Mucosa of descending colon (tissue), 3 donors: Measurements from ENCODE around the gene FBXW5. TPM values are rescaled to one million over a fixed set of nuclear protein-coding genes. Genes with fewer than 3 reads are reported as not detected.

Source experiments
- ATAC-seq: fragments of 200-7000 bp; cut with Tn5 transposase; one replicate; pipeline ENCODE4 v1.9.1; 2020; ENCODE audit warnings: mild to moderate bottlenecking, moderate library complexity
- DNase-seq, 3 donors: peaks; one replicate each; pipeline ENCODE4 v3.0.0-alpha.2; 2020
- H3K36me3 ChIP-seq: fragments of 200-600 bp; one replicate; pipeline ENCODE4 v1.8.0; 2021; ENCODE audit warnings: low read depth, mild to moderate bottlenecking
- H3K4me1 ChIP-seq: fragments of 200-600 bp; one replicate; pipeline ENCODE4 v1.8.0; 2021; ENCODE audit warnings: low read depth, mild to moderate bottlenecking
- H3K4me3 ChIP-seq: fragments of 200-600 bp; one replicate; pipeline ENCODE4 v1.8.0; 2021; ENCODE audit warnings: mild to moderate bottlenecking
- H3K9me3 ChIP-seq: fragments of 200-600 bp; one replicate; pipeline ENCODE4 v1.8.0; 2021; ENCODE audit warnings: mild to moderate bottlenecking
- intact Hi-C, 2 donors: fragments of 100-400 bp; cut with DNase I in 1 of 2; cut with micrococcal nuclease in 1 of 2; formaldehyde crosslinking; loops; one replicate each; pipeline versions ENCODE4 v1.11.0 to v1.11.1; 2022; cut with DNase I, micrococcal nuclease
- total RNA-seq, 3 donors: library from RNA; stranded (reverse); fragmentation: NEBNext Ultra II Directional in 2 of 3; extraction: Animal tissue kit (Norgen Biotek cat#: 25700) in 2 of 3; gene quantifications; one replicate each; pipeline versions ENCODE4 v1.2.1 to v1.2.4, GENCODE V29; 2021 to 2023
- TF ChIP-seq, protein P1 (sequence below): fragments of 200-600 bp; IDR thresholded peaks from one replicate; pipeline ENCODE4 v1.8.0; 2022; ENCODE audit warnings: antibody characterized with exemption, mild to moderate bottlenecking
- donor health status: DM: no; HTN: no; CAD: no; lungs with moderate emphysema.
- donor health status: DM: no; HTN: no; CAD: no.
- donor health status: DM: no; HTN: yes; CAD: no.

Gene FBXW5
- total RNA-seq, 3 donors from 2014 or later: 127 to 197 (median 142) TPM

DNA sequence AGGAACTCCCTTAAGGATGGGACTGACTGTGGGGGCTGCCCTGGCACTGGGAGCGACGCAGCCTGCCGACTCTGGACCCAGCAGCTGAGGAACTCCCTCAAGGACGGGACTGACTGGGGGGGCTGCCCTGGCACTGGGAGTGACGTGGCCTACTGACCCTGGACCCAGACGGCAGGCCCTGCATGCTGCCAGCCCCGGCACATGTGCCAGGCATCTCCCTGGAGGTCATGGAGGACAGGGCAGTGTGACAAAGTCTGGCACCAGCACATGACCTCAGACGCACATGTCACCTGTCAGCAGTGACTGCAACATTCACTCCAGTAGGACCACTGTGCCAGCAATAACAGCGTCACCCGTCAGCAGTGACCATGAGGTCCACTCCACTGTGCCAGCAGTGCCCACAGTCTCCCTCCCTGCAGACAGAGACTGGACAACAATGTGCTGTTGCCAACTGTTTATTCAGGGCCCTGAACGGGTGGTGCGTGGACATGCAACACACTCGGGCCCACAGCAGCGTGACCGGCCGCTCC lies 4.5 kb downstream of the FBXW5 start:
- intact Hi-C loops: no loop called here
- no peak for ATAC-seq
- TF ChIP-seq, protein P1, sequence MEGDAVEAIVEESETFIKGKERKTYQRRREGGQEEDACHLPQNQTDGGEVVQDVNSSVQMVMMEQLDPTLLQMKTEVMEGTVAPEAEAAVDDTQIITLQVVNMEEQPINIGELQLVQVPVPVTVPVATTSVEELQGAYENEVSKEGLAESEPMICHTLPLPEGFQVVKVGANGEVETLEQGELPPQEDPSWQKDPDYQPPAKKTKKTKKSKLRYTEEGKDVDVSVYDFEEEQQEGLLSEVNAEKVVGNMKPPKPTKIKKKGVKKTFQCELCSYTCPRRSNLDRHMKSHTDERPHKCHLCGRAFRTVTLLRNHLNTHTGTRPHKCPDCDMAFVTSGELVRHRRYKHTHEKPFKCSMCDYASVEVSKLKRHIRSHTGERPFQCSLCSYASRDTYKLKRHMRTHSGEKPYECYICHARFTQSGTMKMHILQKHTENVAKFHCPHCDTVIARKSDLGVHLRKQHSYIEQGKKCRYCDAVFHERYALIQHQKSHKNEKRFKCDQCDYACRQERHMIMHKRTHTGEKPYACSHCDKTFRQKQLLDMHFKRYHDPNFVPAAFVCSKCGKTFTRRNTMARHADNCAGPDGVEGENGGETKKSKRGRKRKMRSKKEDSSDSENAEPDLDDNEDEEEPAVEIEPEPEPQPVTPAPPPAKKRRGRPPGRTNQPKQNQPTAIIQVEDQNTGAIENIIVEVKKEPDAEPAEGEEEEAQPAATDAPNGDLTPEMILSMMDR: no peak

DNA sequence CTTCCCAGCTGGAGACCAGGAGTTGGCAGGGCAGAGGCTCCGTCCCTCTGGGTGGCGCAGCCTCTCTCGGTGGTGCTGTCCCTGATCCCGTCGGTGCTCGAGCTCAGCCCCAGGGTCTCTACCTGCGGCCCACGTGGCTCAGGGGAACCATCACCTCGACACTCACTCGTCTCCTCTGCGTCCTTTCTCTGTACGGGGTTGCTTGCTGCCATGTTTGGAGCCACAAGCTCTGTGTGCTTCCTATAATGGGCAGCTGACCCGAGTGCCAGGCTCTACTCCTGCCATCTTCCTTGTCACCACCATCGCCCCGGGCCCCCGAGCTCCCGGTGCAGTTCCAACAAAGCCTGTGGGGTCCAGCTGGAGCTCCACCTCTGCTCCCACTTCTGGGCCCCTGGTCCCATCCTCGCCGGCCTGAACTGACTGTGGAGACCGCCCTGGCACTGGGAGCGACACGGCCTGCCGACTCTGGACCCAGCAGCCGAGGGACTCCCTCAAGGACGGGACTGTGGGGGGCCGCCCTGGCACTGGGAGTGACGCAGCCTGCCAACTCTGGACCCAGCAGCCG lies 5.0 kb downstream of the FBXW5 start:
- H3K9me3 ChIP-seq: no peaks in the 10 kb centered on the region
- intact Hi-C loops: no loop called here
- peaks cover 11% of the 10 kb centered on the region for H3K4me1 ChIP-seq
- no peak overlapping the region for H3K4me3 ChIP-seq
- DNase-seq: peak in 1 of 3 donors; percentile 51
- TF ChIP-seq, protein P1: no peak
- peaks cover 20% of the 10 kb centered on the region for H3K36me3 ChIP-seq
- no peak for ATAC-seq

More for the DNA sequence above, 4.5 kb downstream of the FBXW5 start:
- Histone ChIP-seq H3K4me1 (peaks cover 11% of the 10 kb centered on the region), H3K4me3 (no peak overlapping the region), H3K9me3 (no peaks in the 10 kb centered on the region), H3K36me3 (peaks cover 20% of the 10 kb centered on the region)
- DNase-seq: peak in 1 of 3 donors; percentile 40

DNA sequence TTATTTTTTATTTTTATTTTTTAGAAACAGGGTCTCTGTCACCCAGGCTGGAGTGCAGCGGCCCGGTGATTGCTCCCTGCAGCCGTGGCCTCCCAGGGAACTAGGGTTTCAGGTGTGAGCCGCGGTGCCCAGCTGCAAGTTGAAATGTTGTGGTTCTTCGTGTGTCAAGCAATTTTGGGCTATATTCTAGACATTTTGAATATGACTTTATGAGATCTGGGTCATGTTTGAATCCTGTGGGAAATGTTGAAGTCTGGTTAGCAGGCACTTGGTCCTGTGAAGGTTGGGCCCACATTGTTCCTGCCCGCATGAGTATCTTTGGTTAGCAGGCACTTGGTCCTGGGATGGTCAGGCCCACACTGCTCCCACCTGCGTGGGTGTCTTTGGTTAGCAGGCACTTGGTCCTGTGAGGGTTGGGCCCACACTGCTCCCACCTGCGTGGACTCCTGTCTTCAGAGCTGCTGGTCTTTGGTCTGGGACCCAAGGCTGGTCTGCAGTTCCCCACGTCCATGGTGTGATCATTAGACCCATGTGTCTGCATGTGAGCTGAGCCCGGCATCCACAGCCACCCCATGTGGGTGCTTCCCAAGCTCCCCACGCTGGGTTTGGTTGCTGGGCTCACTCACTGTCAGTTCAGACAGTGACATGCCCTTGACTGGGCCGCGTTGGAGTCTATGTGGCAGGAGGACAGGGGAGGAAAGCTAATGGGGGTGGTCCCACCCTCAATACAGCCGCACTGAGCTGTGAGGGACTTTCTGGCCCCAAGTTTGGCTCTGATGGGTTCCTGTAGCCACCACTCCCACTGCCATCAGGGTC lies 7.1 kb downstream of the FBXW5 start:
- TF ChIP-seq, protein P1: no peak
- Histone ChIP-seq H3K4me1 (no peaks in the 10 kb centered on the region), H3K4me3 (no peak overlapping the region), H3K9me3 (no peaks in the 10 kb centered on the region), H3K36me3 (peaks cover 19% of the 10 kb centered on the region)
- ATAC-seq (no peak), DNase-seq (no peak)
- intact Hi-C loops: no loop called here

DNA sequence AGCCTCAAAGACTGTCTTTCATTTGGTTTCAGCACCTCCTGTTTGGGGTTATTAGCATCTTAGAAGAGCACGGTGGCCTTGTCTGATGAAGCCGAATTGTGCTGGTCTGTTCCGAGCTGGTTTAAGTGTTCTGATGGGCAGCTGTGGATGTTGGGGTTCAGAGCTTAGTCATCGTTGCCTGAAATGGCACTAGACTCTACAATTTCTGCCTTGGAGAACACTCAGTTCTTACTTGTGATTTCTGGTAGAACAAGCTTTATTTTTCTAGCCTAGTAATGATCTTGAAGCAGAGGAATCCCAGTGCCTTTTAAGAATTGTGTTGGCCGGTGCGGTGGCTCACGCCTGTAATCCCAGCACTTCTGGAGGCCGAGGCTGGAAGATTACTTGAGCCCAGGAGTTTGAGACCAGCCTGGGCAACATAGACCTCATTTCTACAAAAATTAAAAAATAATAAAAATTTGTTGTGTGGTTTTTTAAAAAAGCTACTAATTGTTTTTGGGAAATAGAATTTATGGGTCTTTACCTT lies 7.8 kb downstream of the FBXW5 start:
- TF ChIP-seq, protein P1: no peak
- Histone ChIP-seq H3K4me3 (no peak overlapping the region), H3K4me1 (no peaks in the 10 kb centered on the region), H3K36me3 (peaks cover 12% of the 10 kb centered on the region), H3K9me3 (no peaks in the 10 kb centered on the region)
- ATAC-seq: no peak
- no peak for DNase-seq
- intact Hi-C loops: no loop called here

DNA sequence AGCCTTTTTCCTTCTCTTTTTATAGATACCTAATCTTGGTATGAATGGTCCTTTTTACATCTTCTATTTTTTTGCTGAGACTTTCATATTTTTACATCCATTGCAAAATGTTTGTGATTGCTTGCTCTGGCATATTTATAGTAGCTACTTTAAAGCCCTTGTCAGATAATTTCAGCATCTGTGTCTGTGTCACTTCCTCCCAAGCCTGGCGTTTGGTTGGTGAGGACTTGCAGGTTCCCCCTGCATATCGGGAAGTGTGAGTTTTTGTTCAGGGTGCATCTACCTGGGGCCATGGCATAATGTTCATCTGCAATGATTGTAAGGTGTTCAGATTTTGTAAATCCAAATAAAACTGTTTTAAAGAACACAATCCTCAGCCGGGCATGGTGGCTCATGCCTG lies 8.9 kb downstream of the FBXW5 start:
- peaks cover 8% of the 10 kb centered on the region for H3K4me1 ChIP-seq
- H3K36me3 ChIP-seq: peaks cover 4% of the 10 kb centered on the region
- intact Hi-C loops: no loop called here

More for the DNA sequence above, 8.9 kb downstream of the FBXW5 start:
- no peaks in the 10 kb centered on the region for H3K9me3 ChIP-seq
- ATAC-seq (no peak), DNase-seq (no peak)
- H3K4me3 ChIP-seq: no peak overlapping the region
- TF ChIP-seq, protein P1: no peak
